Esophagus muscularis mucosa (tissue), 3 donors: ENCODE results near the gene MLANA.

Source experiments
- CTCF ChIP-seq, 3 experiments: fragments of 200-600 bp in 2 of 3; fragments of 450-650 bp in 1 of 3; sonication (generic) in 2 of 3; IDR thresholded peaks; one replicate each; pipeline ENCODE4 v1.5.1; 2017 to 2019; ENCODE audit warnings: antibody characterized with exemption in 3 of 3, mild to moderate bottlenecking in 2 of 3, moderate library complexity in 1 of 3
- POLR2A ChIP-seq: fragments of 450-650 bp; IDR thresholded peaks from one replicate; pipeline ENCODE4 v1.6.1; 2017; ENCODE audit warnings: antibody characterized with exemption, moderate library complexity, mild to moderate bottlenecking, low read depth
- POLR2AphosphoS5 ChIP-seq, 2 donors: sonication (generic); formaldehyde crosslinking; IDR thresholded peaks; one replicate each; pipeline ENCODE4 v1.6.1; 2017; ENCODE audit warnings: antibody characterized with exemption in 2 of 2

GRCh38 chr9:5872511-5872910, 18.2 kb upstream of the MLANA start:
- TF ChIP-seq CTCF (IDR thresholded peaks at IDR 0.05) (no peak), POLR2A (no peak), POLR2AphosphoS5 (IDR thresholded peaks at IDR 0.05) (no peak)
